HG03354 (cell line): Measurements from ENCODE around the gene ATF6.
"Not testable (repeated sequence)": the region's sequence is repeated elsewhere in the genome, so short reads cannot be mapped to it uniquely, and the experiment has no call there.

Experiments used
- ATAC-seq: cut with Tn5 transposase; IDR thresholded peaks from one replicate; pipeline ENCODE4 v1.9.1; 2021; ENCODE audit warnings: mild to moderate bottlenecking; ENCODE audit not compliant: unreplicated experiment, poor library complexity, severe bottlenecking

Gene ATF6

GRCh38 chr1:161773791-161774190 lies 7.7 kb downstream of the ATF6 start:
- no peak for ATAC-seq

GRCh38 chr1:161777261-161777660 lies 11.1 kb downstream of the ATF6 start:
- no peak for ATAC-seq

GRCh38 chr1:161778522-161778921 lies 12.4 kb downstream of the ATF6 start:
- ATAC-seq: no peak

- no peak for ATAC-seq
These were observed 13.3 kb downstream of the ATF6 start for GRCh38 chr1:161779393-161779792.

GRCh38 chr1:161781995-161782394 lies 15.9 kb downstream of the ATF6 start:
- ATAC-seq: peak; percentile 51

GRCh38 chr1:161782886-161783285 lies 16.8 kb downstream of the ATF6 start:
- ATAC-seq: no peak

- ATAC-seq: no peak
These were observed 18.8 kb downstream of the ATF6 start for GRCh38 chr1:161784968-161785367.

- ATAC-seq: no peak
These were observed 21.2 kb downstream of the ATF6 start for GRCh38 chr1:161787355-161787754.

- ATAC-seq: no peak
These were observed 24.6 kb downstream of the ATF6 start for GRCh38 chr1:161790587-161791317.

GRCh38 chr1:161791904-161792655 lies 26.0 kb downstream of the ATF6 start:
- ATAC-seq: no peak

- ATAC-seq: peak; percentile 87
These were observed 26.6 kb downstream of the ATF6 start for GRCh38 chr1:161792740-161793139.

- no peak for ATAC-seq
These were observed 33.7 kb downstream of the ATF6 start for GRCh38 chr1:161799792-161800191.

GRCh38 chr1:161801955-161802354 lies 35.8 kb downstream of the ATF6 start:
- ATAC-seq: no peak

- ATAC-seq: no peak
These were observed 37.1 kb downstream of the ATF6 start for GRCh38 chr1:161803181-161803580.

- no peak for ATAC-seq
These were observed 39.5 kb downstream of the ATF6 start for GRCh38 chr1:161805399-161806197.

GRCh38 chr1:161809202-161809601 lies 43.1 kb downstream of the ATF6 start:
- not testable (repeated sequence) for ATAC-seq

GRCh38 chr1:161809656-161810055 lies 43.5 kb downstream of the ATF6 start:
- not testable (repeated sequence) for ATAC-seq

- ATAC-seq: no peak
These were observed 44.7 kb downstream of the ATF6 start for GRCh38 chr1:161810780-161811179.

- no peak for ATAC-seq
These were observed 50.1 kb downstream of the ATF6 start for GRCh38 chr1:161816201-161816600.

- no peak for ATAC-seq
These were observed 51.1 kb downstream of the ATF6 start for GRCh38 chr1:161817176-161817730.
